CD4-positive, alpha-beta T cell treated with Interleukin-12 subunit alpha and Interleukin-12 subunit beta, for 1 hour (primary cell): Measurements from ENCODE around the gene PLD1.

ENCODE experiments used
- DNase-seq: peaks from one replicate; pipeline ENCODE4 v3.0.0-alpha.2; 2020

PLD1 gene

GRCh38 chr3:171556148-171556547 is 254.1 kb downstream of the PLD1 start:
- no peak for DNase-seq

DNA sequence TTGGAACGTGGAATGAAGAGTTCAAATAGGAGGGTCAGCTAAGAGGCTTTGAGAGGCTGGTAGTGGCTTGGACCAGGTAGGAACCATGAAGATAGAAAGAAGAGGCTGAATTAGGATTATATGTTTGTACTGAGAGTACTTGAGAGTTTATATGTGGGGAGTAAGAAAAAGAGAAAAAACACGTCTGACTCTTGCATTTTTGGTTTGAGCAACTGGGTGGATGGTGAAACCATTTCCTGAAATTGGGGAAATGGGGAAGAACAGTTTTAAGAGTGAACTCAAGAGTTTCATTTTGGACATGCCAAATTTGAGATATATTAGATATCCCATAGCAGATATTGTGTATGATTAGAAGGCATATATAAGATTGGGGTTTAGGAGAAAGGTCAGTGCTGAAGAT is 257.2 kb downstream of the PLD1 start:
- no peak for DNase-seq

DNA sequence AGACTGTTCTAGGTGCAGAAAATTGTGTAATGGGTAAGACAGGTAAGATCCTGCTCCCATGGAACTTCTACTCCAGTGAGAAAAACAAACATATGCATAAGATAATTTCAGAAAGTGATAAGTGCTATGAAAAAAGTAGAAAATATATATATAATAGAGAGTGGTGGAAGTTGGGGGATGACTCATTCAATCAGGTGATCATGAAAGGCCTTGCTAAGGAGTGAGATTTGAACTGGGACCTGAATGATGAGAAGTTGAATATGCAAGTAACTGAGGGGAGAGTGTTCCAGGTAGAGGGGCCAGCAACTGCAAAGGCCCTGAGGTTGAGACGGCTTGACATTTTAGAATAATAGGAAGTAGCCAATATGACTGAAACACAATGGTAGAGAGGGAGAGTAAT is 257.8 kb downstream of the PLD1 start:
- DNase-seq: no peak

- DNase-seq: no peak
These were observed 259.0 kb downstream of the PLD1 start for GRCh38 chr3:171551296-171551695.
